ENCODE results near the gene SPSB2. TPM values are rescaled to one million over a fixed set of nuclear protein-coding genes. Genes with fewer than 3 reads are reported as not detected.

The SPSB2 gene
- total RNA-seq, 1 experiment from 2014 or later, result 11.6 TPM

DNA sequence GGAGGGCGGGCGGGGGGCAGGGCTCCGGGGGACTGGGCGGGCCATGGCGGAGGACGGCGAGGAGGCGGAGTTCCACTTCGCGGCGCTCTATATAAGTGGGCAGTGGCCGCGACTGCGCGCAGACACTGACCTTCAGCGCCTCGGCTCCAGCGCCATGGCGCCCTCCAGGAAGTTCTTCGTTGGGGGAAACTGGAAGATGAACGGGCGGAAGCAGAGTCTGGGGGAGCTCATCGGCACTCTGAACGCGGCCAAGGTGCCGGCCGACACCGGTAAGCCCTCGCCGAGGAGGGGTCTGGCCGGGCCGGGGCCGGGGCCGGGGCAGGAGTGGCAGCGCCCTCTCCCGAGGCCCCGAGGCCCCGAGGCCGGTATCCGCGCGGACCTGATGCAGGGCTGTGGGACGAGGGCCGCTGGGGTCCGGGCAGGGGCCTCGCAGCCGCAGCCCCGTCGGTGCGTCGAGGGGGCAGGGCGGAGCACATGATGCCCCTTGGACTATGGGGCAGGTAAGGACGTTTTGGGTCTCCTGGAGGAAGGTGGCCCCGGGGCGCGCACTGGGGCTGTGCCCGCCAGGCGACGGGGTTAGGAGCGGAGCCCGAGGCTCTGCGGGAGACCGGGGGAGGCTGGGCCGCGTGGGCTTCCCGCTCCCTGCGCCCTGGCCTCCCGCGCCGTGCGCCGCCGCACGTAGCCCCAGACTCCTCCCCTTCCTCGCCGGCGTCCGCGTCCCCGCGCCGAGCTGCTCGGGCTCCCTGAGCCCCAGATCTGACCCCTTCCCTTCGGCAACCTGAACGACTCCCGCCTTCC, 5.5 kb downstream of the SPSB2 start, which contains the start of gene TPI1:
TSS of gene TPI1 (plus strand) at position 119 of the 798 bp plus-strand sequence. CDS start at position 155, 36 bp downstream.
- Histone ChIP-seq H3K9me3 (ENCODE audit: control insufficient read depth, insufficient read depth, low read depth, low read length) (no peaks in the 10 kb centered on the region), H3K4me3 (ENCODE audit: low read depth in 2 of 2, low read length in 2 of 2) (peak within 1 kb of the TSS; percentile 61 to 92), H3K27me3 (ENCODE audit: control insufficient read depth, insufficient read depth, low read length) (no peaks in the 10 kb centered on the region), H3K4me1 (ENCODE audit: control insufficient read depth, insufficient read depth, low read length) (peaks cover 28% of the 10 kb centered on the region), H3K27ac (ENCODE audit: low read length) (peak within 1 kb of the TSS; percentile 82), H3K36me3 (ENCODE audit: control insufficient read depth, insufficient read depth, low read length) (peaks cover 6% of the 10 kb centered on the region; the same call in 1 of the 2 replicates)
- DNase-seq (ENCODE audit: low read depth, low spot score), result no peak
- ChIA-PET POLR2A (interaction anchor here (0.6 to 0.9 kb wide), 7 partner anchors 15 to 179 kb away, joined by 3 to 17 read pairs (median 8); partner anchors contain the start of genes PTMS, USP5 and ZNF384), CTCF (no interaction called here)
- in situ Hi-C loops (cut with HindIII; ENCODE audit: low pct_unique_long_range_greater_than_20kb, low sequenced_read_pairs), result no loop called here
- no TSS peak for BruUV-seq (replicated peaks)
- intact Hi-C loops (cut with micrococcal nuclease; ENCODE audit: unreplicated experiment), result no loop called here
- TF ChIP-seq TCF7L2 (IDR thresholded peaks at IDR 0.05; ENCODE audit: low read depth, low read length), result no peak
- TF ChIP-seq CTCF (IDR thresholded peaks at IDR 0.05), result no peak
- peak; percentile 97 for TF ChIP-seq POLR2AphosphoS5 (IDR thresholded peaks at IDR 0.05; ENCODE audit: low read depth, low read length)
- TF ChIP-seq SIN3A (IDR thresholded peaks at IDR 0.05; ENCODE audit: borderline replicate concordance, insufficient read depth, low read depth, low read length), result peak; percentile 71; the same call in 1 of the 2 replicates
- no peak for TF ChIP-seq REST (IDR thresholded peaks at IDR 0.05; ENCODE audit: insufficient read depth in 1 of 2, low read depth in 2 of 2, low read length in 1 of 2)
- ATAC-seq, result peak; percentile 78

DNA sequence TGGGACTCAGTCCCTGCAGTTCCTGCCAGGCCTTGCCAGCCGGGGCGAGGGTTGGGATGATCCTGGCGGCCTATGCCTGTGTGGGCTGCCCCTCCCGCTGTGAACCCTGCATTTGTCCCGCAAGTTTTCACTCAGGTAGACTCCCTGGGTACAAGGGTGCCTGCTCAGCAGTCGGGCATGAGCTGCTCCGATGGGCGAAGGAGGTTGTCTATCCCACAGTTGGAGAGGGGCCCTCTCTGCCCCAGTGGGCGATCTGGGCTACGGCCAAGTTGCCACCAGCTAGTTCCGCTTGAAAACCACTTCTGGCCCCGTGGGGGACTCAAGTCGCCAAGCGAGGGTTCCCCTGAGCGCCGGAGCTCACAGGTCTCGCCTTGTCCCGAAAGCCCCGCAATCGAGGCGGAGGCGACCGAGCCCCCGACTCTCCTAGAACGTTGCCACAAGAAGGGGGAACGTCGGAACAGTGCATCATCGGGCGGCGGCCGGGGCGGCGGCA, 6.1 kb downstream of the SPSB2 start:
- DNase-seq (ENCODE audit: low read depth, low spot score) (no peak), ATAC-seq (peak; percentile 53)
- no peaks in the 10 kb centered on the region for H3K27me3 ChIP-seq (ENCODE audit: control insufficient read depth, insufficient read depth, low read length)
- H3K4me1 ChIP-seq (ENCODE audit: control insufficient read depth, insufficient read depth, low read length), result peaks cover 28% of the 10 kb centered on the region
- H3K36me3 ChIP-seq (ENCODE audit: control insufficient read depth, insufficient read depth, low read length), result peaks cover 6% of the 10 kb centered on the region; the same call in 1 of the 2 replicates
- no TSS peak for BruUV-seq (replicated peaks)
- TF ChIP-seq CTCF (IDR thresholded peaks at IDR 0.05) (no peak), REST (IDR thresholded peaks at IDR 0.05; ENCODE audit: insufficient read depth in 1 of 2, low read depth in 2 of 2, low read length in 1 of 2) (no peak), POLR2AphosphoS5 (IDR thresholded peaks at IDR 0.05; ENCODE audit: low read depth, low read length) (no peak), SIN3A (IDR thresholded peaks at IDR 0.05; ENCODE audit: borderline replicate concordance, insufficient read depth, low read depth, low read length) (no peak), TCF7L2 (IDR thresholded peaks at IDR 0.05; ENCODE audit: low read depth, low read length) (no peak)
- POLR2A ChIA-PET, result interaction anchor here (0.6 to 0.9 kb wide), 7 partner anchors 15 to 178 kb away, joined by 3 to 17 read pairs (median 8); partner anchors contain the start of genes PTMS, USP5 and ZNF384
- CTCF ChIA-PET, result no interaction called here
- peak overlapping the region; percentile 82 for H3K27ac ChIP-seq (ENCODE audit: low read length)
- intact Hi-C loops (cut with micrococcal nuclease; ENCODE audit: unreplicated experiment) (no loop called here), in situ Hi-C loops (cut with HindIII; ENCODE audit: low pct_unique_long_range_greater_than_20kb, low sequenced_read_pairs) (no loop called here)
- no peaks in the 10 kb centered on the region for H3K9me3 ChIP-seq (ENCODE audit: control insufficient read depth, insufficient read depth, low read depth, low read length)
- peak overlapping the region; percentile 61 to 92 for H3K4me3 ChIP-seq (ENCODE audit: low read depth in 2 of 2, low read length in 2 of 2)

Measured in Panc1 (cell line).